ENCODE measurements around the gene MRFAP1L1.

MRFAP1L1 gene

DNA sequence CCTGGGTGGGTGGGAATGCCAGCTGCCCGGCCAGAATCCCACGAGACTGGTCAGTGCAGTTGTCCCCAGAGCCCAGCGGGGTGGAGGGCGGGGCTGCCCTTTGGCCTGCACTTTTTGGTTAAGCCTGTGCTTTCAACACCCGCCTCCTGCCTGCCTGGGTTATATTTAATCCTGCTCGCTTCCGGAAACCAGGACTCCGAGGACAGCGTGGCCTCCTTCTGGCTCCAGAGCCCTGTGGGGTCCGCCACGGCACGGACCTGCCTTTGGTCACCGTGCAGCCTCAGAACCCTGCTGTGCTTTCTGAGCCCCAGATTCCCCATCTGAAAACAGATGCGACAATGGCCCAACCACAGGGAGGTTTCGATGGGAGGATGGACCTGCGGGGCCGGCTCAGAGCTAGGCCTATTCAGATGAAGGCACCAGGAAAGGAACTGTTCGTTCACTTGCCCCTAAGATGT is 43.5 kb upstream of the MRFAP1L1 start:
- in situ Hi-C loops (cut with MboI; ENCODE audit: low pct_unique_long_range_greater_than_20kb, low sequenced_read_pairs, unreplicated experiment) = no loop called here
- TF ChIP-seq, protein P1, sequence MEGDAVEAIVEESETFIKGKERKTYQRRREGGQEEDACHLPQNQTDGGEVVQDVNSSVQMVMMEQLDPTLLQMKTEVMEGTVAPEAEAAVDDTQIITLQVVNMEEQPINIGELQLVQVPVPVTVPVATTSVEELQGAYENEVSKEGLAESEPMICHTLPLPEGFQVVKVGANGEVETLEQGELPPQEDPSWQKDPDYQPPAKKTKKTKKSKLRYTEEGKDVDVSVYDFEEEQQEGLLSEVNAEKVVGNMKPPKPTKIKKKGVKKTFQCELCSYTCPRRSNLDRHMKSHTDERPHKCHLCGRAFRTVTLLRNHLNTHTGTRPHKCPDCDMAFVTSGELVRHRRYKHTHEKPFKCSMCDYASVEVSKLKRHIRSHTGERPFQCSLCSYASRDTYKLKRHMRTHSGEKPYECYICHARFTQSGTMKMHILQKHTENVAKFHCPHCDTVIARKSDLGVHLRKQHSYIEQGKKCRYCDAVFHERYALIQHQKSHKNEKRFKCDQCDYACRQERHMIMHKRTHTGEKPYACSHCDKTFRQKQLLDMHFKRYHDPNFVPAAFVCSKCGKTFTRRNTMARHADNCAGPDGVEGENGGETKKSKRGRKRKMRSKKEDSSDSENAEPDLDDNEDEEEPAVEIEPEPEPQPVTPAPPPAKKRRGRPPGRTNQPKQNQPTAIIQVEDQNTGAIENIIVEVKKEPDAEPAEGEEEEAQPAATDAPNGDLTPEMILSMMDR (IDR thresholded peaks at IDR 0.05; ENCODE audit: extremely low read depth, insufficient read depth, missing control alignments) = no peak
- no peak for DNase-seq (ENCODE audit: low spot score)

DNA sequence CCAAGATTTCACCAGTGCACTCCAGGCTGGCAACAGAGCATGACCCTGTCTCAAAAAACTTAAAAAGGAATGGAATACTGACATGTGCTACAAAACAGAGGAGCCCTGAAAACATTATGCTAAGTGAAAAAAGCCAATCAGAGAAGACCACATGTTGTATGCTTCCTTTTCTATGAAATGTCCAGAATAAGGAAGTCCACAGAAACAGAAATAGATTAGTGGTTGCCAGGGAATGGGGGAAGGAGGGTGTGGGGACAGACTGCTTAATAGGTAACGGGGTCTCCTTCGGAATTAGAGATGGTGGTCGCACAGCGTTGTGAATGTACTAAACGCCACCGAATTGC is 42.8 kb upstream of the MRFAP1L1 start:
- no peak for DNase-seq (ENCODE audit: low spot score)
- in situ Hi-C loops (cut with MboI; ENCODE audit: low pct_unique_long_range_greater_than_20kb, low sequenced_read_pairs, unreplicated experiment) = no loop called here
- TF ChIP-seq, protein P1 (IDR thresholded peaks at IDR 0.05; ENCODE audit: extremely low read depth, insufficient read depth, missing control alignments) = no peak

DNA sequence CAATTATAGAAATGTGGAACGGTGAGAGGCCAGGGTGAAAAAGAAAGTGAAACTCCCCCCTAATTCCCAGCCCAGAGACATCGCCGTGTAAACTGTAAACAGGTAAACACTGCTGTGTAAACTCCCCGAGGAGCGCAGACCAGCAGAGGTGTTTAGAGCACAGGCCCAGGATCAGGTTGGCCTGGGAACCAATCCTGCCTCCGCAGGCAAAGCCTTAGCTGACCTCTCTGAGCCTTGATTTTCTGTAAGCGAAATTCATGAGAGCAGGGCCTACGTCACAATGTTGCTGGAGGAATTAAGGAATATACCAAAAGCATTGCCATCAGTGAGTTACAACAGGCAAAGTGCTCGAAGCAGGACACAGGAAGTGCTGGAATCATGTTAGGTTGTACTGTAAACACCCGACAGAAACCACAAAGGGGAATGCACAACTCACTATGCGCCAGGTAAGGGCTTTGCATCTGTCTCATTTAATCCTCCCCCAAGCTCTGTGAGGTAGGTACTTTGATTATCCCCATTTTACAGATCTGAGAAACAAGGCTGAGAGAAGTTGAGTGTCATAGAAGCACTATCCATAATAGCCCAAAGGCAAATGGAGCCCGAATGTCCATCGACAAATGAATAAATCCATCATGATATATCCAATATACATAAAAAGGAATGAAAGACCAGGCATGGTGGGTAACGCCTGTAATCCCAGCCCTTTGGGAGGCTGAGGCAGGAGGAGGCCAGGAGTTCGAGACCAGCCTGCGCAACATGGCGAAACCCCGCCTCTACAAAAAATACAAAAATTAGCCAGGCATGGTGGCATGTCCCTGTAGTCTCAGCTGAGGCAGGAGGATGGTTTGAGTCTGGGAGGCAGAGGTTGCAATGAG is 42.2 kb upstream of the MRFAP1L1 start:
- in situ Hi-C loops (cut with MboI; ENCODE audit: low pct_unique_long_range_greater_than_20kb, low sequenced_read_pairs, unreplicated experiment) = no loop called here
- DNase-seq (ENCODE audit: low spot score) = no peak
- TF ChIP-seq, protein P1 (IDR thresholded peaks at IDR 0.05; ENCODE audit: extremely low read depth, insufficient read depth, missing control alignments) = no peak

DNA sequence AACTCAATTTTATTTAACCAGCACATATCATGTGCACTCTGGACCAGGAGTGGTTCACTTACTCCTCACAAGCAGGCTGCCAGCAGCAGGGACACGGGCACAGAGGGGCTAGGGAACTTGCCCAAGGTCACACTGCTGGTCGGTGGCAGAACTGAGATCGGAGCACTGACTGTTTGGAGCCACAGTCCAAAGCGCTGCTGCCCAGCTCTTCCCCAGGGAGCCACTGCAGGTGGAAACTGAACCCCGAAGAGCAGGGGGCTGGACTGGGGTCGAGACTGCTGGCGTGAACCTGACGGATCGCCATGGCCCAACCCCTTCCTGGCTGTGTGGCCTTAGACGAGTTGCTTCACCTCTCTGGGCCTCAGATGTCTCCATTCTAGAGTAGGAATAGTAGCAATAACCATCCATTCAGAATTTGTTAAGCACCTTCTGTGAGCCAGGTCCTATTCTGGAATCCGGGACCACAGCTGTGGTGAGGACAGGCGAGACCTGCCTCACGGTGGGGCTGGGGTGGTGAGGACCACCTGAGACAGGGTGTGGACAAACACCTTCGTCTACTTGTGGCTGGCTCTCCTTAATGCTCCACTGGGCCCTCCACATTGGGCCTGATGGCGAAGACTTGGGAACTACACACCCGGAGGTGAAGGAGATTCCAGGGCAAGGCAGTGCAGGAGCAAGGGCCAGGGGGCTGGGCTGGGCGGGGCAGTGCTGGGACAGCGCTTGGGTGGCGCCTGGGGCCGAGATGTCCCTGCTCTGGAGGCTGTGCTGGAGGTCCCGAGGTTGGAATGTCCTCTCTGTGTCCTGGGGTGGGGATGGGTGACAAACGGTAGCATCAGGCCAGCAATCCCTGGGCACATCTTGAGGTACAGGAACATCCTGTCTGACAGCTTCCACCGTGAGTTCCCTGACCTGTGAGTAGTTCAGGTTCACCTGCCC is 40.9 kb upstream of the MRFAP1L1 start:
- no peak for DNase-seq (ENCODE audit: low spot score)

DNA sequence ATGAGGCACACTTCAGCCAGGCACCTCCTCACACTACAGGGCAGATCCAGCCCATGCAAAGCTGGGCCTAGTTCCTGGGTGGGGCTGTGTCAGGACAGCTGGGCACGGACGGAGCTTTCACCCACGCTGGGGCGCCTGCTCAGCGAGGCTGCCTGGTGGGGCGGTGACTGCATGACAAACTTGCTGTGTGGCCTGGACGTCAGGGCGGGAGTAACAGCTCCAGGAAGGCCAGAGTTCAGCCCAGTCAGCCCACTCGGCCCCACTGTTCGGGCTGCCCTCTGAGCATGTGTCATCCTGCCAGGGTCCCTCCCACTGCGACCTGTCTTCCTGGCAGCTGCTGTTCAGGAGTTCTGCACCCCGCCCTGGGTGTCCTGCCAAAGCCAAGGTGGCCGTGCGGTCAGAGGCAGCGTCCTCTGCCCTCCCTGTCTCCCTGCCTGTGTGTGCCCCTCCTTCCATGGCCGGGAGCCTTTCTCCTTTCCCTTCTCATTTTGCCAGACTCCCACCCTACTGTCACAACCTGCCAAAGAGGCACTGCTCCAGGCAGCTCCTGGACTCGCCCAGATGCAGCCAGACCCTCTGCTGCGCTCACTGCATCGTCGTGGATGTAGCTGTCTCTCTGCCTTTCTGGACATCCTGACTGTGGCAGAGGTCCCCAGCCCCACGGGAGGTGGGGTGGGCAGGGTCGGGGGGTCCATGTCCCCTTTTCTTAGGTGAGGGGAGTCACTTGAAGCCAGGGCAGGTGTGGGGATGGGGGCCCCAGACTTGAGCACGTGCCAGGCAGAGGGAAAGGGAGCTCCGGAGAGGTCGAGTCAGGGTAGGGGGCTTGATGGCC is 39.9 kb upstream of the MRFAP1L1 start:
- in situ Hi-C loops (cut with MboI; ENCODE audit: low pct_unique_long_range_greater_than_20kb, low sequenced_read_pairs, unreplicated experiment) = no loop called here
- TF ChIP-seq, protein P1 (IDR thresholded peaks at IDR 0.05; ENCODE audit: extremely low read depth, insufficient read depth, missing control alignments) = no peak

More for the DNA sequence above, 40.9 kb upstream of the MRFAP1L1 start:
- TF ChIP-seq, protein P1 (IDR thresholded peaks at IDR 0.05; ENCODE audit: extremely low read depth, insufficient read depth, missing control alignments) = no peak
- in situ Hi-C loops (cut with MboI; ENCODE audit: low pct_unique_long_range_greater_than_20kb, low sequenced_read_pairs, unreplicated experiment) = no loop called here

DNA sequence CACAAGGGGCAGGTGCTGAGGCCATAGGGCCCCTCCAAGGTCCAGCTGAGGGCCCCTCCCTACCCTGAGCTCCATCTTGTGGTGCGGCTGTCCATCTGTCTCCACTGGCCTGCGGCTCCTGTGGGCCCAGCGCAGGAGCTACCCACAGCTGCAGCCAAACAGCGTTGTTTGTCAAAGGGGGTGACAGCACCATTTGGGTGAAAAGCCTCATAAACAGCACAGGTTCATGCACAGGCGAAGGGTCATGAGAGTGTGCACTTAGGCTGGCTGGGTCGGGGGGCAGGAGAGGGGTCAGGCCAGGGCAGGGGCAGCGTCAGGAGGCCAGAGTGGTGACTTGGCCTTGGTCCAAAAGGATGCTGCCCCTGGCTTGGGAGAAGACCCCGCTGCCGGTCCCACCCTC is 38.6 kb upstream of the MRFAP1L1 start:
- TF ChIP-seq, protein P1 (IDR thresholded peaks at IDR 0.05; ENCODE audit: extremely low read depth, insufficient read depth, missing control alignments) = no peak
- no peak for DNase-seq (ENCODE audit: low spot score)
- in situ Hi-C loops (cut with MboI; ENCODE audit: low pct_unique_long_range_greater_than_20kb, low sequenced_read_pairs, unreplicated experiment) = no loop called here

More for the DNA sequence above, 39.9 kb upstream of the MRFAP1L1 start:
- no peak for DNase-seq (ENCODE audit: low spot score)
